Measurements from ENCODE around the gene PCNX2.

The PCNX2 gene

GRCh38 chr1:233256789-233257188 is 38.7 kb downstream of the PCNX2 start:
- DNase-seq (ENCODE audit: low spot score), result no peak

- no peak for DNase-seq (ENCODE audit: low spot score)
These were observed 39.3 kb downstream of the PCNX2 start for GRCh38 chr1:233256191-233256590.

- DNase-seq (ENCODE audit: low spot score), result no peak
These were observed 40.4 kb downstream of the PCNX2 start for GRCh38 chr1:233255145-233255544.

GRCh38 chr1:233253832-233254331 is 41.6 kb downstream of the PCNX2 start:
- DNase-seq (ENCODE audit: low spot score), result no peak

- DNase-seq (ENCODE audit: low spot score), result no peak
These were observed 42.2 kb downstream of the PCNX2 start for GRCh38 chr1:233253231-233253831.

GRCh38 chr1:233252441-233252840 is 43.1 kb downstream of the PCNX2 start:
- no peak for DNase-seq (ENCODE audit: low spot score)

GRCh38 chr1:233251201-233251720 is 44.3 kb downstream of the PCNX2 start:
- DNase-seq (ENCODE audit: low spot score), result no peak

DNA sequence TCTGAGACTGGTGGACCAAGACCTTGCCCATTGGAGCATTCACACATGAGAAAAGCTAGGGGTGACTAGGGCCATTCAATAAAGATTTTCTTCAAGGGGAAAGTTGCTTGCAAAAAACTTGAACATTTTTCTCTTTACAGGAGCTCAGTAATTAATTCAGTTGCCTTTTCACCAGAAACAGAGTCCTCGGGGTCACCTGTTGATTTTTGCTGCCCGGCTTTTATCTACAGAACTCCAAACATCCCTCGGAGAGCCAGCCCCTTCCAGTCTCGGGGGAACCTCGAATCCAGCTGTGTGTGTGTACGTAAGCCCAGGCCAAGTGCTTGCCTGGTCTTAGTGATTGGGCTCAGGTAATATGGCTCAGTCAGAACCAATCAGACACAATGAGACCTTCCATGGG is 47.5 kb downstream of the PCNX2 start:
- no peak for DNase-seq (ENCODE audit: low spot score)

DNA sequence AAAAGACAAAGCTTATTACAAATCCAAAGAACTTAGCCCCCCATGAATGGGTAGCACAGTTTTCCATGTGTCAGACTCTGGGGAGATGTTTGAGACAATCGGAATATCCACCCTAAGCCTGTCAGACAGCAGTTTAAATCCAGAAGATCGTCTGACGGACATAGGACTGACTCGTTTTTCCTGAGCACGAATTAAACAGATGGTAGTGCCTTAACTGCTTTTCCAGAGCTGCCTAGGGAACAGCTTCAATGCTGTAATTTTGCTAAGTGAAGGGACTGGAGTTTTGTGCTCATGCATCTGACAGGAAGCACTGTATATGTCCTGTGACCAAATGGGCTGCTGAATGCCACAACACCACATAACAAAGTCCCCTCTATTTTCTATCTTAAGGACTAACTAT is 48.6 kb downstream of the PCNX2 start:
- no peak for DNase-seq (ENCODE audit: low spot score)

- no peak for DNase-seq (ENCODE audit: low spot score)
These were observed 50.2 kb downstream of the PCNX2 start for GRCh38 chr1:233245191-233245765.

- DNase-seq (ENCODE audit: low spot score), result no peak
These were observed 51.3 kb downstream of the PCNX2 start for GRCh38 chr1:233244183-233244582.

DNA sequence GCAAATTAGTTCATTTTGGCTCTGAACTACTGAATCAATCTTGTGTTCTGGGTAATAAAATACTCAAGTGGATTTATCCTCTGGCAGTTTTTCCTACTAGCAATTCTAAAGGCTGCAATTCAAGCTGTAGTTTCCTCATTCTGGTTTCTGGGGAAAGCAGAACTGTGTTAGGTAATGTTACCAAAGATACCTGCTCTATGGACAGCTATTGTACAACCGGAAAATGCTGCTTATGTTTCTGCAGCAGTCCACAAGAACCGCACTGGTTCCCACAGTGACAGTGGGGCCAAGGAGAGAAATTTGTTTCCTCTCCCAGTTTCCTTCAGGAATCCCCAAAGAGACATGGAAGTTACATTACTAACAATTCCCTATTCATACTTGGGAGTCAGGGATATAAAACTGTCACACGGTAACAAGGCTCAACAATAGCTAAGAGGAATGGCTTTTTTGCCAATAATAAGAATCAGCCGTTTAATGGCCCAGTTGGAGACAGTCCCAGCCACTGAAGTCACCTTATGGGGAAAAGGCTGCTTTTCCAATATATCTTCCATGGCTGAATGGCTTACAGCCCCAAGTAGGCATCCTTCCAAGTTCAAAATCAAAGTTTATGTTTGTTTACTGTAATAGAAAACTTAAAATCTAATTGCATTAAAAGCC is 52.6 kb downstream of the PCNX2 start:
- no peak for DNase-seq (ENCODE audit: low spot score)

DNA sequence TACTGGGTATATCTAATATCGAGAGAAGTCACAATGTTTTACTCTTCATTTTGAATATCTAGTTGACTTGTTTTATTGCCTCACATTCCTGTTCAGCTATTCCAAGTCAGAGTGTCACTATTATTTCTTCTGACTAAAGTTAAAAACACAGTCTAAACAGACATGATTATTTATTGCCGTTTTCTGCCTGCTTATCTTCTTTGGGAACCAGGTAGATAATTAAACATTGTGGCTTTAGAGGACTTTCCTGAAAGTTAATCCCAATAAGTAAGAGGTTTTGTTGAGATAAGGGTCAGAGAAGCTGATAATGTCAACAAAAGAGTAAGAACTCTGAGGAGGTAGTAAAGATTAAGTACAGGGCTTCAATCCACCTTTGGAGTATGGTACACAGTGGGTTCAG is 53.8 kb downstream of the PCNX2 start:
- DNase-seq (ENCODE audit: low spot score), result no peak

- DNase-seq (ENCODE audit: low spot score), result no peak
These were observed 54.5 kb downstream of the PCNX2 start for GRCh38 chr1:233240829-233241682.

DNA sequence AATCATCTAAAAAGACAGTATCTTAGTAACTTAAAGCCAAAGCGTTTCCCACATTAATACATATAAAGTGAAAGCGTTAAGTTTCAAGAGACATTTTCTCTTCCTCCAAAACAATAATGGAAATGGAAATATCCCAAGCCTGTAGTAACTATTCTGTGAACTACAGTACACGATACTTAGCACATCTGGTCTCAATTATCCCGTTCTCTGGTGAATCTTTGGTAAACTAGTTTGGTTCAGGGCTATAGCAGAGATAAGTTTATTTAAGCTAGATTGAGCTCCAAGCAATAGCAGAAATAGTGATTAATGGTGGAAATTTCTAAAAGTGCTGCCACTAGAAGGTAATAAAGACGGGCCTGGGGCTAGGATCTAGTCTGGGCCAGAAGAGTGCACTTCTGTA is 55.2 kb downstream of the PCNX2 start:
- DNase-seq (ENCODE audit: low spot score), result no peak

GRCh38 chr1:233238884-233239431 is 56.6 kb downstream of the PCNX2 start:
- DNase-seq (ENCODE audit: low spot score), result no peak

DNA sequence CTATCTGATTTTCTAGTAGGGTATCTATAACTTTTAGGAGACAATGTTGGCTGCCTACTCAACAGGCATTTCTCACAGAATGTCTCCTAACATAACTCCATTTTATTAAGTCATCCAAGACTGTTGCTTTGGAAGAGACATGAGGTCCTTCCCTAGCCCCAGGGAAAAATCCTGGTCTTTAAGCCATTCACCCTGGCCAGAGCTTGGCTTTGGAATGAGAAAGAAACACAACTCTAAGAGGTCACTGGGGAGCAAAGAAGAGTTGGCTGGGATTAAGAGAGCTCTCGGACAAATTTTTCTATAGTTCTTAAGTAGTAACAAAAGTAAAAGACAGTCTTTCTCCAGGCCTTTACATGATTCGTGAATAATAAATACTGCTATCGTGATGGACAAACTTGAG is 57.9 kb downstream of the PCNX2 start:
- DNase-seq (ENCODE audit: low spot score), result no peak

DNA sequence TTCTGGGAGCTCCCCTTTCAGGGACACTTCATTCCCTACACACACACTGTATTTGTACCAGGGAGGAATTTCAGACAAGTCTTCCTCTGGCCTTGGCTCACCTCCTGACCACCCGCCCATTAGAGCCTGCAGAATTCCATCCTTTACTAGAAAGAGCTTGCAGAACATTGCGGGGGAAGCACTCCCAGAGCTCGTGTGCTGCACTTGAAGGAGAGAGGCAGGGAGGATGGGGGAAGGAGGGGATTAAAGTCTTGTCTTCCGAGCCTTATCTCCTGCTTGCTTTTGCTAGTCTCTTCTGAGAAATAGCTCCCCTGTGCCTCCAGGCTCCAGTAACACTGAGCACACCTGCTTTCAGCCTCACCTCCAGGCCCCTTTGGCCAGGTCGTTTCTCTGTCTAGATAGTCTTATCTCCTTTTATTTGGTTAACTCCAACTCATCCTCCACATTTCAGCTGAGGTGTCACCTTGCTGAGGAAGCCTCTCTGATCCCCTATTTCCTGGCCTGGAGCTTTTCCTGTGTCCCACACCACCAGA is 62.0 kb downstream of the PCNX2 start:
- no peak for DNase-seq (ENCODE audit: low spot score)

DNA sequence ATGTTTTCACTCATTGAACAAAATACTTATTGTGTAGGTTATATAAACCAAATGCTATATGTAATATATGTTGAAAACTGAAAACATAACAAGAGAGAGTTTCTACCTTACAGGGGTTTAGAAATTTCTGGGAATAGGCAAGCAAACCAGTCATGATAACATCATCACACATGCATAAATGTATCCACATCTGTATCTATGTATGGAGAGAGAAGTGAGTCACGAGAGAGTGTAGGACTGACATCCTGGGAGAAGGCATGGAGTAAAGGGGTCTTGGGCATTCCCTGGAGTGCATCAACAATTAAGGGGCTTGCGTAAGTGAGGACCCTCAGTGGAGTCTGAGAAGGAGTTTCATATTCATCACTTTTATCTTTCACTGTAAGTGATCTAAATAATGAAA is 65.5 kb downstream of the PCNX2 start:
- DNase-seq (ENCODE audit: low spot score), result no peak

GRCh38 chr1:233229288-233229687 is 66.2 kb downstream of the PCNX2 start:
- no peak for DNase-seq (ENCODE audit: low spot score)

GRCh38 chr1:233227930-233228465 is 67.5 kb downstream of the PCNX2 start:
- no peak for DNase-seq (ENCODE audit: low spot score)

DNA sequence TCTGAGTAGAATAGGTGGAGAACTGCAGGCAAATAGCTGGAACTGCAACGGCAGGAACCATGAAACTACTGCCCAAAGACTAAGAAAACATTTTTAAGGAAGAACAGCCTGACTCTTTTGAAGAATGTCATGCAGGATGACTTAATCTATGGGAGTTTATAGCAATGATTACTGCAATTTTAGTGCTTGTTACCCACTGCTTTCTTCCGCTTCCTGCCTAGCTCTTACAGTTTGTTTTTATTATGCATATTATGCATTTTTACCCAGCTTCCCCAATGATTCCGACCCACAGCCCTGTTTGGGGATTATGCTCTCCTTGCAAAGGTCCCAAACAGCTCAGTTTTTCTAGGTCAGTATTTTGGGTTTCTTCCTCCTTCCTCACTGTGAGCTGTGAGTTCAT is 71.2 kb downstream of the PCNX2 start:
- DNase-seq (ENCODE audit: low spot score), result no peak
